GM18873 (cell line): ENCODE data around the gene GAS7.
A peak's percentile ranks its signal among the peaks of the same experiment; 100 is the strongest.
"Not testable (repeated sequence)": the region's sequence is repeated elsewhere in the genome, so short reads cannot be mapped to it uniquely, and the experiment has no call there.

ENCODE experiments used
- ATAC-seq: cut with Tn5 transposase; IDR thresholded peaks from one replicate; pipeline ENCODE4 v1.9.1; 2021; ENCODE audit warnings: mild to moderate bottlenecking, moderate library complexity, moderate number of reproducible peaks; ENCODE audit not compliant: unreplicated experiment, low FRiP score

The GAS7 gene

GRCh38 chr17:10057466-10057865 is 140.9 kb downstream of the GAS7 start:
- not testable (repeated sequence) for ATAC-seq

- no peak for ATAC-seq
Observed at GRCh38 chr17:10055262-10055975, 143.0 kb downstream of the GAS7 start.

- no peak for ATAC-seq
Observed at GRCh38 chr17:10053782-10054540, 144.4 kb downstream of the GAS7 start.

GRCh38 chr17:10052106-10052813 is 146.1 kb downstream of the GAS7 start:
- ATAC-seq: no peak

GRCh38 chr17:10051112-10051511 is 147.3 kb downstream of the GAS7 start:
- no peak for ATAC-seq

- peak; percentile 39 for ATAC-seq
Observed at GRCh38 chr17:10050597-10051101, 147.8 kb downstream of the GAS7 start.

GRCh38 chr17:10048629-10049350 is 149.6 kb downstream of the GAS7 start:
- ATAC-seq: no peak

GRCh38 chr17:10046786-10047785 is 151.3 kb downstream of the GAS7 start:
- peak; percentile 34 for ATAC-seq

GRCh38 chr17:10045871-10046658 is 152.3 kb downstream of the GAS7 start:
- no peak for ATAC-seq

- ATAC-seq: no peak
Observed at GRCh38 chr17:10042589-10043244, 155.7 kb downstream of the GAS7 start.

GRCh38 chr17:10041916-10042588 is 156.4 kb downstream of the GAS7 start:
- no peak for ATAC-seq

- ATAC-seq: no peak
Observed at GRCh38 chr17:10041287-10041612, 157.2 kb downstream of the GAS7 start.

GRCh38 chr17:10036511-10037061 is 161.8 kb downstream of the GAS7 start:
- ATAC-seq: no peak

- ATAC-seq: no peak
Observed at GRCh38 chr17:10035885-10036284, 162.5 kb downstream of the GAS7 start.

- ATAC-seq: no peak
Observed at GRCh38 chr17:10034719-10035475, 163.5 kb downstream of the GAS7 start.

- ATAC-seq: no peak
Observed at GRCh38 chr17:10033959-10034358, 164.4 kb downstream of the GAS7 start.

- no peak for ATAC-seq
Observed at GRCh38 chr17:10033449-10033848, 165.0 kb downstream of the GAS7 start.
